ENCODE measurements around the gene ZNF496.

- no peak for TF ChIP-seq EZH2phosphoT487 (IDR thresholded peaks at IDR 0.05; ENCODE audit: borderline replicate concordance, low read length)
- no peak for TF ChIP-seq CTCF (IDR thresholded peaks at IDR 0.05; ENCODE audit: low read depth, low read length, poor library complexity, severe bottlenecking)
Observed at GRCh38 chr1:247345881-247346280, 14.2 kb upstream of the ZNF496 start.

Measured in DOHH2 (cell line).